ENCODE data around the gene HLX. TPM values are rescaled to one million over a fixed set of nuclear protein-coding genes. Genes with fewer than 3 reads are reported as not detected.

Gene HLX
- total and polyA plus RNA-seq, 2 donors (not counting 1 experiment from before 2014, with no cell fraction given) = 8.2 to 22.3 TPM

DNA sequence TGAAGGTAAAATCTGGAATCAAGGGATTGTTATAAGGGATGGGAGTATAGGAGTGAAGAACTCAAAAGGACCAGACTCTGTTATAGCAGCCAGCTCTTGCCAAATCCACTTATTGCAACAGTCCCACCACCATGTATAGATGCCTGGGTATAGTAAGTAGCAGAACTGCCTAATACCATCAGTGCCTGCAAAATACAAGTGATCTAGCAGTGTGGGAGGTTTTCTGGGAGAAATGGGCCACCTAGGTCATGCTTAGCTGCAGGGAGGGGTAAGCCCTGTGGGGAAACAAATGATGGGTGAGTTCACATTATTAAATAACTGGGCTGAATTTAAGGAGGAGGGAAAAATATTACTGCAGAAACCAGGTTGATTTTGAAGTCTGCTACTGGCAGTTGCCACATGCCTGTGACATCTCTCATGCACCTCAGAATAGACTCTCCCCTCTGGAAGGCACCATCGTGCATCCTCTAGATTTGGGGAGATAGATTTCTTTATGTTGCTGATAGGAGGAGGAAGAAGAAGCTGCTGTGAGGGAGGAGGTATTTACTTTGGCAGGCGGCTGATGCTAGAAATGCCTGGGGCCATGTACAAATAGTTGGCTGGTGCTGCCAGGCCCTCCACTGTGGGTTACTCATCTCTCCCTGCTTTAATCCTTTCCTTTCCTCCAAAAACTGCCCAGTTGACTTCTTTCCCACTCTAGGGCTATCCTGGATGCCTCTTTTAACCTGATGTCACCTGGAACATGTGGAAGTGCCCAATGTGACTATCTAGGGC, 27.5 kb downstream of the HLX start:
- Histone ChIP-seq H3K27me3 (ENCODE audit: control insufficient read depth, insufficient read depth, low read length) (no peaks in the 10 kb centered on the region), H3K4me2 (ENCODE audit: extremely low read depth, insufficient read depth, low read length) (no peak overlapping the region), H3K79me2 (ENCODE audit: control insufficient read depth, insufficient read depth, low read length) (no peaks in the 10 kb centered on the region), H2AFZ (ENCODE audit: low read length) (no peak overlapping the region), H4K20me1 (ENCODE audit: control insufficient read depth, extremely low read depth, insufficient read depth, low read length) (no peaks in the 10 kb centered on the region), H3K9me3 (ENCODE audit: control insufficient read depth, insufficient read depth, low read depth, low read length) (no peaks in the 10 kb centered on the region), H3K4me1 (ENCODE audit: control insufficient read depth, extremely low read depth, insufficient read depth, low read length) (no peaks in the 10 kb centered on the region), H3K36me3 (ENCODE audit: control insufficient read depth, insufficient read depth, low read length) (no peaks in the 10 kb centered on the region), H3K4me3 (replicated peaks in 1 of 4; ENCODE audit: control extremely low read depth in 1 of 4, insufficient read depth in 1 of 4, low read depth in 3 of 4, low read length in 4 of 4) (no peak overlapping the region), H3K9ac (ENCODE audit: insufficient read depth, low read length) (no peak overlapping the region), H3K27ac (ENCODE audit: insufficient read depth, low read length) (no peak overlapping the region)
- no peak for DNase-seq (ENCODE audit: low read depth in 2 of 2)
- no peak for TF ChIP-seq EZH2 (IDR thresholded peaks at IDR 0.05; ENCODE audit: low read length, missing control alignments)
- TF ChIP-seq, protein P1, sequence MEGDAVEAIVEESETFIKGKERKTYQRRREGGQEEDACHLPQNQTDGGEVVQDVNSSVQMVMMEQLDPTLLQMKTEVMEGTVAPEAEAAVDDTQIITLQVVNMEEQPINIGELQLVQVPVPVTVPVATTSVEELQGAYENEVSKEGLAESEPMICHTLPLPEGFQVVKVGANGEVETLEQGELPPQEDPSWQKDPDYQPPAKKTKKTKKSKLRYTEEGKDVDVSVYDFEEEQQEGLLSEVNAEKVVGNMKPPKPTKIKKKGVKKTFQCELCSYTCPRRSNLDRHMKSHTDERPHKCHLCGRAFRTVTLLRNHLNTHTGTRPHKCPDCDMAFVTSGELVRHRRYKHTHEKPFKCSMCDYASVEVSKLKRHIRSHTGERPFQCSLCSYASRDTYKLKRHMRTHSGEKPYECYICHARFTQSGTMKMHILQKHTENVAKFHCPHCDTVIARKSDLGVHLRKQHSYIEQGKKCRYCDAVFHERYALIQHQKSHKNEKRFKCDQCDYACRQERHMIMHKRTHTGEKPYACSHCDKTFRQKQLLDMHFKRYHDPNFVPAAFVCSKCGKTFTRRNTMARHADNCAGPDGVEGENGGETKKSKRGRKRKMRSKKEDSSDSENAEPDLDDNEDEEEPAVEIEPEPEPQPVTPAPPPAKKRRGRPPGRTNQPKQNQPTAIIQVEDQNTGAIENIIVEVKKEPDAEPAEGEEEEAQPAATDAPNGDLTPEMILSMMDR (conservative IDR thresholded peaks at IDR 0.05 in 1 of 2, IDR thresholded peaks at IDR 0.05 in 1 of 2; ENCODE audit: low read depth in 1 of 2, low read length in 2 of 2) = no peak

DNA sequence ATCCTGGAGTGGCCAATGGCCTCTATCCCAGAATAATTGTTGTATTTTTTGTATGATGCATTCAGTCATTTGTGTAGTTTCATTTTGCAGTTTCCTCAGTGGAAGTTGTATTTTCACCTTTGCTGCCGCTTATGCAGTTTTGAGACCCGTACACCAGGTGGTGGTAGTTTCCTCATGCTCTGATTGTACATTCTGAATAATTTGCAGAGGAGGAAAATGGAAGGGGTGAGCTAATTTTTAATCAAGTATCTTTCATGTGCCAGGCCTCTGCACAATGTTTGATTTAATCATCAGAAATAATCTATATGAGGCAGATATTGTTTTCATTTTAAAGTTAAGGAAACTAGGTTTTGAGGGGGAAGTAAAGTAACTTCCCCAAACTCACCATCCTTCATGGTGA, 29.5 kb downstream of the HLX start:
- Histone ChIP-seq H3K4me2 (ENCODE audit: extremely low read depth, insufficient read depth, low read length) (no peak overlapping the region), H3K27me3 (ENCODE audit: control insufficient read depth, insufficient read depth, low read length) (no peaks in the 10 kb centered on the region), H2AFZ (ENCODE audit: low read length) (no peak overlapping the region), H3K36me3 (ENCODE audit: control insufficient read depth, insufficient read depth, low read length) (no peaks in the 10 kb centered on the region), H4K20me1 (ENCODE audit: control insufficient read depth, extremely low read depth, insufficient read depth, low read length) (no peaks in the 10 kb centered on the region), H3K79me2 (ENCODE audit: control insufficient read depth, insufficient read depth, low read length) (no peaks in the 10 kb centered on the region), H3K27ac (ENCODE audit: insufficient read depth, low read length) (no peak overlapping the region), H3K4me1 (ENCODE audit: control insufficient read depth, extremely low read depth, insufficient read depth, low read length) (no peaks in the 10 kb centered on the region), H3K9me3 (ENCODE audit: control insufficient read depth, insufficient read depth, low read depth, low read length) (no peaks in the 10 kb centered on the region), H3K9ac (ENCODE audit: insufficient read depth, low read length) (no peak overlapping the region), H3K4me3 (replicated peaks in 1 of 4; ENCODE audit: control extremely low read depth in 1 of 4, insufficient read depth in 1 of 4, low read depth in 3 of 4, low read length in 4 of 4) (no peak overlapping the region)
- peak in 1 of 2 donors; percentile 59 for DNase-seq (ENCODE audit: low read depth in 2 of 2)
- TF ChIP-seq, protein P1 (conservative IDR thresholded peaks at IDR 0.05 in 1 of 2, IDR thresholded peaks at IDR 0.05 in 1 of 2; ENCODE audit: low read depth in 1 of 2, low read length in 2 of 2) = peak; percentile 70 to 77
- TF ChIP-seq EZH2 (IDR thresholded peaks at IDR 0.05; ENCODE audit: low read length, missing control alignments) = no peak

DNA sequence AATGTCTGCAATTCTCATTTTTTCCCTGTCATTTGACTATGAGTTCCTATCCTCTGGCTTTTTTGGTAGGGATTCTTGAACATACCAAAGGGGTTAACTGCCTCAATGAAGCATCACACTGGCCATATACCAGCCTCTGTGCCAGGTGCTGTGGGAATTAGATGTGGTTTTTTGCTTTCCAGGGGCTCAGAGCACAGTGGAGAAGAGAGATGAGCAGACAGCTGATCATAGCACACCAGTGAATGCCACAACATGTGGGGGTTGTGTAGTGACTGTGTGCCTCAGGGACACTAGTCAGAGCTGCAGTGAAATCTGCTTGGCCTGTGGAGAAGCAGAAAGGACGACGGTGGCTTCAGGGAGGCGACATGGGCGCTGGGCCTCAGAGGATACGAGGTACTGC, 30.8 kb downstream of the HLX start:
- TF ChIP-seq, protein P1 (conservative IDR thresholded peaks at IDR 0.05 in 1 of 2, IDR thresholded peaks at IDR 0.05 in 1 of 2; ENCODE audit: low read depth in 1 of 2, low read length in 2 of 2) = no peak
- TF ChIP-seq EZH2 (IDR thresholded peaks at IDR 0.05; ENCODE audit: low read length, missing control alignments) = no peak
- Histone ChIP-seq H4K20me1 (ENCODE audit: control insufficient read depth, extremely low read depth, insufficient read depth, low read length) (no peaks in the 10 kb centered on the region), H3K4me3 (replicated peaks in 1 of 4; ENCODE audit: control extremely low read depth in 1 of 4, insufficient read depth in 1 of 4, low read depth in 3 of 4, low read length in 4 of 4) (no peak overlapping the region), H3K79me2 (ENCODE audit: control insufficient read depth, insufficient read depth, low read length) (no peaks in the 10 kb centered on the region), H3K27me3 (ENCODE audit: control insufficient read depth, insufficient read depth, low read length) (no peaks in the 10 kb centered on the region), H3K27ac (ENCODE audit: insufficient read depth, low read length) (no peak overlapping the region), H3K9ac (ENCODE audit: insufficient read depth, low read length) (no peak overlapping the region), H3K9me3 (ENCODE audit: control insufficient read depth, insufficient read depth, low read depth, low read length) (no peaks in the 10 kb centered on the region), H3K4me1 (ENCODE audit: control insufficient read depth, extremely low read depth, insufficient read depth, low read length) (no peaks in the 10 kb centered on the region), H3K4me2 (ENCODE audit: extremely low read depth, insufficient read depth, low read length) (no peak overlapping the region), H3K36me3 (ENCODE audit: control insufficient read depth, insufficient read depth, low read length) (no peaks in the 10 kb centered on the region), H2AFZ (ENCODE audit: low read length) (no peak overlapping the region)
- DNase-seq (ENCODE audit: low read depth in 2 of 2) = no peak
